OCI-LY3 (cell line): ENCODE data around the gene NPTX1.

Source experiments
- H2AFZ ChIP-seq: fragments of 200-600, 300-600 bp; shearing (Covaris generic); 2 replicates; pipeline ENCODE4 v1.6.0; 2014; ENCODE audit warnings: antibody characterized with exemption, low read depth, low read length
- H3K27ac ChIP-seq: fragments of 200-600, 300-600 bp; sonication (generic); 2 replicates; pipeline ENCODE4 v1.5.1; 2014; ENCODE audit warnings: mild to moderate bottlenecking, low read length, moderate library complexity, mixed read lengths
- H3K27me3 ChIP-seq: fragments of 200-600, 300-600 bp; sonication (generic); 2 replicates; pipeline ENCODE4 v1.6.1; 2014; ENCODE audit warnings: low read depth, low read length, mixed read lengths
- H3K36me3 ChIP-seq: fragments of 200-600, 300-600 bp; sonication (generic); replicated peaks from 2 replicates; pipeline ENCODE3; 2014; ENCODE audit warnings: low read depth, low read length, mixed read lengths
- H3K4me1 ChIP-seq: fragments of 300-600, 200-600 bp; sonication (generic); 2 replicates; pipeline ENCODE4 v1.6.1; 2014; ENCODE audit warnings: low read length, mixed read lengths
- H3K4me2 ChIP-seq: fragments of 200-600, 300-600 bp; sonication (generic); 2 replicates; pipeline ENCODE4 v1.6.1; 2014; ENCODE audit warnings: low read length, mixed read lengths
- H3K4me3 ChIP-seq: fragments of 300-600, 200-600 bp; sonication (generic); 2 replicates; pipeline ENCODE4 v1.5.1; 2014; ENCODE audit warnings: antibody characterized with exemption, mild to moderate bottlenecking, low read length, moderate library complexity
- H3K79me2 ChIP-seq: fragments of 300-600, 200-600 bp; shearing (Covaris generic); 2 replicates; pipeline ENCODE4 v1.6.1; 2014; ENCODE audit warnings: mild to moderate bottlenecking, low read length, mixed read lengths
- H3K9ac ChIP-seq: fragments of 300-600, 200-600 bp; shearing (Covaris generic); 2 replicates; pipeline ENCODE4 v1.6.0; 2014; ENCODE audit warnings: mild to moderate bottlenecking, low read length, moderate library complexity
- H3K9me3 ChIP-seq: fragments of 200-600, 300-600 bp; shearing (Covaris generic); 2 replicates; pipeline ENCODE4 v1.6.1; 2014; ENCODE audit warnings: low read length, mixed read lengths; ENCODE audit not compliant: insufficient read depth
- H4K20me1 ChIP-seq: fragments of 200-600, 300-600 bp; sonication (generic); 2 replicates; pipeline ENCODE4 v1.6.1; 2016; ENCODE audit warnings: low read length, mixed read lengths; ENCODE audit not compliant: insufficient read depth
- EZH2phosphoT487 ChIP-seq: fragments of 200-600 bp; shearing (Covaris generic); IDR thresholded peaks from 2 replicates; pipeline ENCODE4 v1.6.1; 2018; ENCODE audit warnings: antibody characterized with exemption, mixed run types, low read depth
- TF ChIP-seq, protein P1 (sequence below): fragments of 200-600, 300-600 bp; sonication (generic); IDR thresholded peaks from 2 replicates; pipeline ENCODE4 v1.5.1; 2014; ENCODE audit warnings: antibody characterized with exemption, low read length, low read depth

The NPTX1 gene

DNA sequence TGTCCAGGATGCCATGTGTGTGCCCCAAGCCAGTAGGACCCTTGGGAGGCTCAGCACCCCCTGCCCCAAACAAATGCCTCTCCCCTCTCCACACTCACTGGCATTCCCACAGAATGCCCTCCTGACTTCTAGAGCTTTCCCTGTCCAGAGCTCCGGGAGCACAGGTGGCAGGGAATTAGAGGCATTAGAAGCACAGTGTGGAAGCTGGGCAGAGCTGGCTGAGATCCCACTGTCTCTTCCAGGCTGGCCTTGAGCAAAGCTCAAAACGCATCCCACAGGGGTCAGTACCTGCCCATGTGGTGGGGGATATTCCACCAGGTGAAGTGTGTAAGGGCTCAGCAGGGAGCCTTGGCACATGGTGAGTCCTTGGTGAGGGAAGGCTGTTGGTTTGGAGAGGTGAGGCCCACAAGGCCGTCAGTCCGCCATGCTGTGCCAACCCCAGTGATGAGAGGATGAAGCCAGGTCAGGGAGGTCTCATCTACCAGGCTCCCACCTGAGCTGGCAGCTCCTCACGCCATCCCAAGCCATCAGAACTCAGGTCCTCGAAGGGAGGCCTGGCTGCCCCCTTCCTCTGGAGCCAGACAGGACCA lies 43.4 kb downstream of the NPTX1 start:
- no peak overlapping the region for H3K9ac ChIP-seq
- H3K4me3 ChIP-seq: no peak overlapping the region
- H3K9me3 ChIP-seq: no peaks in the 10 kb centered on the region
- H3K79me2 ChIP-seq: no peaks in the 10 kb centered on the region
- H3K4me1 ChIP-seq: no peaks in the 10 kb centered on the region
- no peaks in the 10 kb centered on the region for H3K36me3 ChIP-seq
- no peaks in the 10 kb centered on the region for H3K27me3 ChIP-seq
- no peaks in the 10 kb centered on the region for H4K20me1 ChIP-seq
- H3K4me2 ChIP-seq: no peak overlapping the region
- TF ChIP-seq EZH2phosphoT487: no peak
- TF ChIP-seq, protein P1, sequence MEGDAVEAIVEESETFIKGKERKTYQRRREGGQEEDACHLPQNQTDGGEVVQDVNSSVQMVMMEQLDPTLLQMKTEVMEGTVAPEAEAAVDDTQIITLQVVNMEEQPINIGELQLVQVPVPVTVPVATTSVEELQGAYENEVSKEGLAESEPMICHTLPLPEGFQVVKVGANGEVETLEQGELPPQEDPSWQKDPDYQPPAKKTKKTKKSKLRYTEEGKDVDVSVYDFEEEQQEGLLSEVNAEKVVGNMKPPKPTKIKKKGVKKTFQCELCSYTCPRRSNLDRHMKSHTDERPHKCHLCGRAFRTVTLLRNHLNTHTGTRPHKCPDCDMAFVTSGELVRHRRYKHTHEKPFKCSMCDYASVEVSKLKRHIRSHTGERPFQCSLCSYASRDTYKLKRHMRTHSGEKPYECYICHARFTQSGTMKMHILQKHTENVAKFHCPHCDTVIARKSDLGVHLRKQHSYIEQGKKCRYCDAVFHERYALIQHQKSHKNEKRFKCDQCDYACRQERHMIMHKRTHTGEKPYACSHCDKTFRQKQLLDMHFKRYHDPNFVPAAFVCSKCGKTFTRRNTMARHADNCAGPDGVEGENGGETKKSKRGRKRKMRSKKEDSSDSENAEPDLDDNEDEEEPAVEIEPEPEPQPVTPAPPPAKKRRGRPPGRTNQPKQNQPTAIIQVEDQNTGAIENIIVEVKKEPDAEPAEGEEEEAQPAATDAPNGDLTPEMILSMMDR: no peak
- no peak overlapping the region for H2AFZ ChIP-seq
- H3K27ac ChIP-seq: no peak overlapping the region

DNA sequence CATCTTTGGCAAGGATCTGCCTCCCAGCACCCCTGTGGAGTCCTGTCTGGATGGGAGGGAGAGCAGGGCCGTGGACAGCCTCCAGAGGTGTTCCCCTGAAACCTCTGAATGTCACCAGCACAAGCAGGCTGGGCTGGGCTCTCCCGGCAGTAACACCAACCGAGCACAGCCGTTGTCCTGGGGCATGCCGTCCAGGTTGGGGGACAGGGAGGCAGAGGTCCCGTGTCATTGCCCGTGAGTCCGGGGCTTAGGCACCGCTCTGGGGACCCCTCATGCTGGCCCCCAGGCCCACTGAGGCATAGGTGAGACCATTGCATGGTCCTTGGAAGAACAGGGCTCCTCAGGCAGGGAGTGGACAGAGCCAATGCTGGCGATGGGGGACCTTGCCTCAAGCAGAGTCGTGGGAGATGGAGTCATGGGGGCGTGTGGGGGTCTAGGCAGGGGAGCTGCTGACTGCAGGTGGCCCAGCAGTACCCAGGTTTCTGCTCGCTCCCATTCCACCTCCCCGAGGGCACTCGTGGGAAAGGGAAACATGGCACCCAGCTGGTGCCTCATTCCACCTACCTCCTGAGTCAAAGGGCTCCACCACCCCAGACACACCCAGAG lies 44.0 kb downstream of the NPTX1 start:
- Histone ChIP-seq H3K27me3 (no peaks in the 10 kb centered on the region), H3K9ac (no peak overlapping the region), H3K4me1 (no peaks in the 10 kb centered on the region), H3K27ac (no peak overlapping the region), H3K4me3 (no peak overlapping the region), H3K4me2 (no peak overlapping the region), H3K79me2 (no peaks in the 10 kb centered on the region), H3K36me3 (no peaks in the 10 kb centered on the region), H2AFZ (no peak overlapping the region), H3K9me3 (no peaks in the 10 kb centered on the region), H4K20me1 (no peaks in the 10 kb centered on the region)
- TF ChIP-seq EZH2phosphoT487: no peak
- TF ChIP-seq, protein P1: no peak

DNA sequence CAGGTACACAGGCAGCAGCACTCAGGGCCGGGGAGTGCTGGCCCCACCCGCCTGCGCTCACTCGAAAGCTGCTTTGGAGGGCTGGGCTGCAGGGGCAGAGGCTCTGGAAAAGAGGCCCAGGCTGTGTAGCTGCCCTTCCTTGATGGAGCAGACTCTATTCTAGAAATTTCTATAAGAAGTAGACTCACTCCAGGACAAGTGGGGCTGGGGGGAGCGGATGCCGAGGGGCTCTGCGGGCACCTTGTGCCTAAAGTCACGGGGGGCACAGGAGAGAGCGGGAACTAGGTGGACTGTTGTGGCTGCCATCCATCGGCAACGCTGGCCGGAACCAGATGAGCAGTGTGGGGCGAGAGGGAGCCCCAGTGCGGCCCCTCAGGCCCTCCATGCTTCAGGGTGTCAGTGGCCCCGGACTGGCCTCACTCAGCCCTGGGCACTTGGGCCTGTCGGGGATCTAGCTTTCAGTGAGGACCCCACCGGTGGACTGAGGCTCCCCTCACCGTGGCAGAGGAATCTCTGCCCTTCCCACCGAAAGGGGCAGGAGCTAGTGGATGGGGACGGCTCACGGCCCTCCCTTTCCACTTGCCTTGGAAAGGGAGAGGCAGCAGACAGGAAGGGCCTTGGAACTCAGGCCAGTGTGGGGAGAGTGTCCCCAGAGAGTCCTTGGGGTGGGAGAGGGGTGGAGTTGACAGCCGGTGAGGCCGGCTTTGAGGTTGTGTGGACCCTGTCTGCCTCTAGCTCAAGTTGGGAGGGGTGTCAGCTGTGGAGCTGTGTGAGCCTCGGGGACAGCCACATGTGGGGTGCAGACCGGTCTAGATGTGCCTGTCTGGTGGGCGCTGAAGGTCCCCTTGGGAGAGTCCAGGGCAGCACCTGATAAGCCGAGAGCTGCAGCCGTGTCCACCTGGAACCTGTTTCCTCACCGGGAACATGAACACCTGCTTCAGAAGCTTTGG lies 44.9 kb downstream of the NPTX1 start:
- TF ChIP-seq EZH2phosphoT487: no peak
- TF ChIP-seq, protein P1: no peak
- H3K79me2 ChIP-seq: no peaks in the 10 kb centered on the region
- H3K4me2 ChIP-seq: no peak overlapping the region
- no peaks in the 10 kb centered on the region for H3K27me3 ChIP-seq
- no peaks in the 10 kb centered on the region for H4K20me1 ChIP-seq
- H3K9ac ChIP-seq: no peak overlapping the region
- peaks cover 7% of the 10 kb centered on the region for H3K4me1 ChIP-seq
- no peaks in the 10 kb centered on the region for H3K36me3 ChIP-seq
- no peak overlapping the region for H3K4me3 ChIP-seq
- H3K27ac ChIP-seq: no peak overlapping the region
- no peaks in the 10 kb centered on the region for H3K9me3 ChIP-seq
- H2AFZ ChIP-seq: no peak overlapping the region
